Stimulated activated CD8-positive, alpha-beta memory T cell treated with anti-CD3 and anti-CD28 coated beads, Interleukin-15, amount 100 ng/mL, for 48 hours (primary cell): Measurements from ENCODE around the gene CUX1.
"Not testable (repeated sequence)": the region's sequence is repeated elsewhere in the genome, so short reads cannot be mapped to it uniquely, and the experiment has no call there.

ENCODE experiments used
- DNase-seq, 2 donors: peaks; one replicate each; pipeline ENCODE4 v3.0.0-alpha.2; 2020; ENCODE audit warnings: low read depth in 2 of 2

Gene CUX1

DNA sequence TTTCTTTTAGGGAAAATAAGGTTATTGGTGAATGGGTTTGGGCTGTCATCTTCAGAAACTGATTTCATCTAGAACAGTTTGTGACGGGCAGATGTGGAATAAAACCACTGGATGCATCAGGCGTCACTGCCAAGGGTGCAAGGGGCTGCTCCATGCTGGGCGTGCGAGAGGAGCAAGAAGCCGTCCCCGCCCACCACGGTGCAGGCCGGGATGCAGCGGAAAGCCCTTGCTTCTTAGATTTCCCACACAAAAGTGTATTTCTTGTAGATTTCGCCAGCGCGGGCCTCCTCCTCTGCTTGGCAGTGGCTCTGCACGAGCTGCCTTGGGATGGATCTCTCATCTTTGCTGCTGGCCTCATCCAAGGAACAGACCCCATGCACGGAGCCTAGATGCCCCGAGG lies 189.3 kb downstream of the CUX1 start:
- DNase-seq, result no peak

GRCh38 chr7:102008535-102009262 lies 191.3 kb downstream of the CUX1 start:
- no peak for DNase-seq

GRCh38 chr7:102009628-102010027 lies 192.2 kb downstream of the CUX1 start:
- no peak for DNase-seq

DNA sequence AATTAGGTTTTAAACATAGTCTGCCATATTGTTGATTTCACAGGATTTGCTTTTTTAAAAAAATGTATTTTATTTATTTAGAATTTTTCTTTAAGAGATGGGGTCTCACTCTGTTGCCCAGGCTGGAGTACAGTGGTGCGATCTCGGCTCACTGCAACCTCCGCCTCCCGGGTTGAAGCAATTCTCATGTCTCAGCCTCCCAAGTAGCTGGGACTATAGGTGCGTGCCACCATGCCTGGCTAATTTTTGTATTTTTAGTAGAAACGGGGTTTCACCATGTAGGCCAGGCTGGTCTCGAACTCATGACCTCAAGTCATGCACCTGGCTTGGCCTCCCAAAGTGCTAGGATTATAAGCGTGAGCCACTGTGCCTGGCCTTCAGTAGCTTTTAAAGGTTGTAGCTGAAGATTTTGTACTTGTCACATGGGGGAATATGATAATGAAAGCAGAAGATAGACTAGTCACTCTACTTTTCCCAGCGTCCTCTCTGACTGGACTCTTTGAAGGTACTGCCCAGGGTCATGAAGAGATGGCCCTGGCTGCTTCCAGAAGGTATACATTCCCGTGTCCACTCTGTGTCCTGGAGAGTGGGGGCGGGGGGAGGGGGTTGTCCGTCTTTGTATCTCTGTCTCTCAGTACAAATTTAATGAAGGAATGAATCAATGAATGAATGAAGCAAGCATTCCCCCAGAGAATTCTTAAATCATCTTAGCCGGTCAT lies 194.8 kb downstream of the CUX1 start:
- DNase-seq, result not testable (repeated sequence)

GRCh38 chr7:102012941-102013461 lies 195.6 kb downstream of the CUX1 start:
- DNase-seq, result no peak

DNA sequence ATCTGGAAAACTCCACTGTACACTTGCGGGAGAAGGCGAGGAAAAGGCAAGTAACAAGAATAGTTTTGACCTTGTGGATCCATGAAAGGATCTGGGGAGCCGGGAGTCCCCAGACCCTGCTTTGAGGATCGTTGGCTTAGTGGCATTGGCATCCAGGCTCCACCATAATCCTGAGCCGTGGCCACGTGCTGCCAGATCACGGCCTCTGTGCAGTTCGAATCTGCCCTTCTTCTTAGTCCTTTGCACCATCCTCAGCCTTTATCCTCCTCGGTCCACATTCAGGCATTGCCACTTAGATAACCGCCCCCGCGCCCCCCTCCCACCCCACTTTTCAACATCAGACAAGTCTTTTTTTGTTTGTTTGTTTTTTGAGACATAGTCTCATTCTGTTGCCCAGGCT lies 201.4 kb downstream of the CUX1 start:
- DNase-seq, result no peak

DNA sequence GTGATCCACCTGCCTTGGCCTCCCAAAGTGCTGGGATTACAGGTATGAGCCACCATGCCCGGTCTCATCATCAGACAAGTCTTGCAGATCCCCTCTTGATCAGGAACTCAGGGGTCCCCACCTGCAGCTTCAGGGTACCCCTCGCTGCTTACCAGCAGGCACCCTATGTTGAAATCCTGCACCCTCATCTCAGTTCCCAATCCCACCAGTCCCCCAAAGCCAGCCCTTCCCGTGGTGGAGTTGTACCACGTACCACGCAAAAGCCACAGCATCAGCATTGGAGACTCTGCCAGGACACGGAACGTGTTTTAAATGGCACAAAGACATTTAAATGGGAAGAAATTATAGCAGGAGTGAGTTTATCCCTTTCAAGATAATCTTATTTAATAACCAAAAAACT lies 202.0 kb downstream of the CUX1 start:
- DNase-seq, result no peak

DNA sequence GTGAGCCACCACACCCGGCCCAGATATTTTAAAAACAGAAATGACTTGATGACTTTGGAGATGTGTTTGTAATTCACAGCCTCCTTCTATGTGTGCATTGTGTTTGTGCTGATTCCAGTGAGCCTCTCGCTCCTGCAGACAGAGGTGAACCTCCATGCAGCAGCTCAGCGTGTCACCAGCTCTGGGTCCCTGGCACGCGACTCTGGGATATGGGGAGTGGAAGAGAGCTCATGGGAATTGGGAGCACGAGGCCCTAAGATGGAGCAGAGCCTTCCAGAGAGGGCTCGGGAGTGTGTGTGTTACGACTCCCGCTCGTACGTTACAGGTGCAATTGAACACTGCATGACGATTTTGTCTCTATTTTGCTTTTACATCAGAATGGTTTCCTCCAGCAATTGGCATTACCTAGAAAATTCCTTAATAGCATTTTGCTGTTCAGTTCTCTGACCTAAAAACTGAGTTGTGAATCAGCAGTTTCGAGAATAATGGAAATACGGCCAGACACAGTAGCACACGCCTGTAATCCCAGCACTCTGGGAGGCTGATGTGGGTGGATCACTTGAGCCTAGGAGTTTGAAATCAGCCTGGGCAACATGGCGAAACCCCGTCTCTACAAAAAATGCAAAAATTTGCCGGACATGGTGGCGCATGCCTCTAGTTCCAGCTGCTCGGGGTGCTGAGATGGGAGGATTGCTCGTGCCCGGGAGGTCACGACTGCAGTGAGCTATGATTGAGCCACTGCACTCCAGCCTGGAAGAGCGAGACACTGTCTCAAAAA lies 204.6 kb downstream of the CUX1 start:
- no peak for DNase-seq

- no peak for DNase-seq
These were observed 206.8 kb downstream of the CUX1 start for GRCh38 chr7:102024005-102024768.

GRCh38 chr7:102024769-102025391 lies 207.5 kb downstream of the CUX1 start:
- DNase-seq, result no peak

DNA sequence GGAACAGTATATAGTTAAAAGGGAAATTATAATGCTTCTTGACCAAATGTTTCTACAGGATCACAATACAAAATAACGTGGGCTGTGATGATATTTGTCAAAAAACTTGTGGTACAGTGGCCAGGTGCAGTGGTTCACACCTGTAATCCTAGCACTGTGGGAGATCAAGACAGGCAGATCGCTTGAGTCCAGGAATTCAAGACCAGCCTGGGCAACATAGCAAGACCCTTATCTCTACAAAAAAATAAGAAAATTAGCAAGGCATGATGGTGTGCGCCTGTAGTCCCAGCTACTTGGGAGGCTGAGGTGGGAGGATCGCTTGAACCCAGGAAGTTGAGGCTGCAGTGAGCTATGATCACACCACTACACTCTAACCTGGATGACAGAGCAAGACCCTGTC lies 208.4 kb downstream of the CUX1 start:
- not testable (repeated sequence) for DNase-seq

GRCh38 chr7:102028206-102028826 lies 210.9 kb downstream of the CUX1 start:
- DNase-seq, result no peak

GRCh38 chr7:102029616-102030015 lies 212.2 kb downstream of the CUX1 start:
- DNase-seq, result no peak

DNA sequence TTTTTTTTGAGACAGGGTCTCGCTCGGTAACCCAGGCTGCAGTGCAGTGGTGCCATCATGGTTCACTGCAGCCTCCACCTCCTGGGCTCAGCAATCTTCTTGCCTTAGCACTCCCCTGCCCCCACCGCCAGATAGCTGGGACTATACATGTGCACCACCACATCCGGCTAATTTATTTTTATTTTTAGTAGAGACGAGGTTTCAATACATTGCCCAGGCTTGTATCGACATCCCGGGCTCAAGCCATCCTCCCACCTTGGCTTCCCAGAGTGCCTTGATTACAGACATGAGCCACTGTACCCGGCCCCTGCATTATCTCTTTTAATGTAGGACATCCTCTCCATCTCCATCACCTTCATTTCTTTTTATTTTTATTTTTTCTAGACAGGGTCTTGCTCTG lies 213.3 kb downstream of the CUX1 start:
- no peak for DNase-seq

DNA sequence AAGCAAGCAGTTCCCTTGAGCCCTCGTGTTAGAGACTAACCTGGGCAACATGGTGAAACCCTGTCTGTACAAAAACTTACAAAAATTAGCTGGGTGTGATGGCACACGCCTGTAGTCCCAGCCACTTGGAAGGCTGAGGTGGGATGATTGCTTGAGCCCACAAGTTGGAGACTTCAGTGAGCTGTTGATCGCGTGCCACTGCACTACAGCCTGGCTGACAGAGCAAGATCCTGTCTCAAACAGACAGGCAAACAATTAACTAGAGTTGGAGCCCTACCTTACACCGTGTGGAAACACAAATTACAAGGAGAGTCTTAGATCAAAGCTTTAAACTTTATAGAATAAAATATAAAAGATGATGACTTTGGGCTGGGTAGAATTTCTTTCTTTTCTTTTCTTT lies 219.5 kb downstream of the CUX1 start:
- DNase-seq, result no peak

GRCh38 chr7:102039706-102040105 lies 222.3 kb downstream of the CUX1 start:
- DNase-seq, result no peak

- no peak for DNase-seq
These were observed 223.1 kb downstream of the CUX1 start for GRCh38 chr7:102040569-102040968.

- DNase-seq, result no peak
These were observed 224.7 kb downstream of the CUX1 start for GRCh38 chr7:102042016-102042656.

GRCh38 chr7:102042796-102043195 lies 225.4 kb downstream of the CUX1 start:
- DNase-seq, result not testable (repeated sequence)

DNA sequence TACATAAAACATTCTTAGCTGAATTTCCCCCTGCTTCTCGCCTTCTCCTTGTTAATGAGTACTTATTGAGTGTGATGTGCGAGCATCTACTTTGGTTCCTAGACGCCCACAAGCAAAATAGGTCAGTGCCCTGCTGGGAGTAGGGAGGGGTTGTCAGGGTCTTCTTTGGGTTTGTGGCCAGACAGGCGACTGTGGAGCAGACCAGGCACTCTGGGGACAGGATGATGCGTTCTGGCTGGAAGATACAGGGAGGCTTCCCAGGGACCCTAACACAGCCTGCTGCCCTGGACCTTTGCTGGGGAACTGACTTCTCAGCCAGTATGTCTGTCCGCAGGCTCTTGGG lies 227.2 kb downstream of the CUX1 start:
- DNase-seq, result no peak
